PC-3 (cell line): ENCODE measurements around the gene BACH1. TPM values are rescaled to one million over a fixed set of nuclear protein-coding genes. Genes with fewer than 3 reads are reported as not detected.

ENCODE experiments used
- ATAC-seq: fragments of 200-7000 bp; cut with Tn5 transposase; 2 replicates; pipeline ENCODE4 v1.9.1; 2020; ENCODE audit warnings: mild to moderate bottlenecking, moderate library complexity
- BruUV-seq: library from RNA; stranded (reverse); fragments of 400-500 nt; replicated peaks from 2 replicates; lab custom pipeline; 2021; lab: Mats Ljungman, UMichigan
- CTCF ChIA-PET: fragments of 300-600 bp; sonication (Branson Sonifier 250); formaldehyde crosslinking; loops from one replicate; lab custom pipeline; 2022; ENCODE audit warnings: antibody characterized with exemption; lab: Charles Lee
- POLR2A ChIA-PET: fragments of 300-600 bp; sonication (Branson Sonifier 250); formaldehyde crosslinking; loops from one replicate; lab custom pipeline; 2022; ENCODE audit warnings: antibody characterized with exemption; ENCODE audit not compliant: unreplicated experiment; lab: Charles Lee
- DNase-seq: peaks from one replicate; pipeline ENCODE4 v3.0.0-alpha.2; 2015
- H2AFZ ChIP-seq: fragments of 300-600 bp; sonication (generic); 2 replicates; pipeline ENCODE4 v1.6.0; 2016; ENCODE audit warnings: antibody characterized with exemption, low read length
- H3F3A ChIP-seq: fragments of 300-600 bp; sonication (generic); one replicate; pipeline ENCODE4 v1.6.0; 2017; ENCODE audit warnings: antibody characterized with exemption, low read length, control low read depth, mild to moderate bottlenecking; ENCODE audit not compliant: unreplicated experiment
- H3K27ac ChIP-seq: fragments of 300-600 bp; sonication (generic); 2 replicates; pipeline ENCODE4 v1.5.1; 2016; ENCODE audit warnings: mild to moderate bottlenecking, low read length
- H3K27me3 ChIP-seq: fragments of 300-600 bp; sonication (generic); 2 replicates; pipeline ENCODE4 v1.6.1; 2016; ENCODE audit warnings: low read length, mixed read lengths
- H3K36me3 ChIP-seq: fragments of 300-600 bp; sonication (generic); 2 replicates; pipeline ENCODE4 v1.6.1; 2016; ENCODE audit warnings: low read depth, mixed run types, low read length, mixed read lengths
- H3K4me1 ChIP-seq: fragments of 300-600 bp; sonication (generic); 2 replicates; pipeline ENCODE4 v1.5.1; 2016; ENCODE audit warnings: low read length; ENCODE audit not compliant: insufficient read depth
- H3K4me2 ChIP-seq: fragments of 300-600 bp; sonication (generic); 2 replicates; pipeline ENCODE4 v1.6.0; 2016; ENCODE audit warnings: low read length
- H3K4me3 ChIP-seq: fragments of 300-600 bp; sonication (generic); 2 replicates; pipeline ENCODE4 v1.5.1; 2016; ENCODE audit warnings: mild to moderate bottlenecking, low read length, mixed read lengths
- H3K79me2 ChIP-seq: fragments of 300-600 bp; sonication (generic); 2 replicates; pipeline ENCODE4 v1.6.1; 2017; ENCODE audit warnings: low read length, mixed read lengths
- H3K9ac ChIP-seq: fragments of 300-600 bp; sonication (generic); 2 replicates; pipeline ENCODE4 v1.6.0; 2016; ENCODE audit warnings: mild to moderate bottlenecking, low read length
- H3K9me2 ChIP-seq: fragments of 300-600 bp; sonication (generic); replicated peaks from 2 replicates; pipeline ENCODE4 v1.6.1; 2016; ENCODE audit warnings: mixed run types, low read length, mixed read lengths
- H3K9me3 ChIP-seq: fragments of 300-600 bp; sonication (generic); 2 replicates; pipeline ENCODE4 v1.6.1; 2016; ENCODE audit warnings: low read length, mixed read lengths
- H4K20me1 ChIP-seq: fragments of 300-600 bp; sonication (generic); 2 replicates; pipeline ENCODE4 v1.6.1; 2016; ENCODE audit warnings: low read length, mixed read lengths
- CTCF ChIP-seq: fragments of 300-600 bp; sonication (generic); conservative IDR thresholded peaks from 2 replicates; pipeline ENCODE4 v1.5.1; 2017; ENCODE audit warnings: antibody characterized with exemption, low read depth, mild to moderate bottlenecking, low read length
- EZH2 ChIP-seq: fragments of 300-600 bp; sonication (generic); IDR thresholded peaks from one replicate; pipeline ENCODE4 v1.6.1; 2017; ENCODE audit warnings: antibody characterized with exemption, mild to moderate bottlenecking, low read length; ENCODE audit not compliant: unreplicated experiment
- EZH2phosphoT487 ChIP-seq: fragments of 300-600 bp; sonication (generic); IDR thresholded peaks from 2 replicates; pipeline ENCODE4 v1.6.1; 2018; ENCODE audit warnings: mild to moderate bottlenecking, antibody characterized with exemption, low read length, borderline replicate concordance
- intact Hi-C: fragments of 100-400 bp; cut with micrococcal nuclease; formaldehyde crosslinking; loops from 2 replicates; pipeline ENCODE4 v1.9.0; 2023
- total RNA-seq: library from RNA; depleted of rRNA; stranded (reverse); fragments of >200 nt; gene quantifications from 2 replicates; pipeline ENCODE4 v1.2.3, GENCODE V29; 2014

Gene BACH1
- total RNA-seq, 1 experiment from 2014 or later: 17.2 TPM

- ATAC-seq (no peak), DNase-seq (no peak)
- no peak overlapping the region for H3K27ac ChIP-seq
- CTCF ChIA-PET: no interaction called here
- H3K4me3 ChIP-seq: no peak overlapping the region
- H3K9ac ChIP-seq: no peak overlapping the region
- H3K9me3 ChIP-seq: no peaks in the 10 kb centered on the region
- POLR2A ChIA-PET: no interaction called here
- H3K4me2 ChIP-seq: no peak overlapping the region
- H3K36me3 ChIP-seq: no peaks in the 10 kb centered on the region
- no TSS peak for BruUV-seq
- H3K27me3 ChIP-seq: no peaks in the 10 kb centered on the region
- intact Hi-C loops: no loop called here
- no peaks in the 10 kb centered on the region for H4K20me1 ChIP-seq
- no peaks in the 10 kb centered on the region for H3K9me2 ChIP-seq
- no peaks in the 10 kb centered on the region for H3F3A ChIP-seq
- H2AFZ ChIP-seq: no peak overlapping the region
- H3K4me1 ChIP-seq: peaks cover 26% of the 10 kb centered on the region
- H3K79me2 ChIP-seq: no peaks in the 10 kb centered on the region
- no peak for TF ChIP-seq EZH2
- no peak for TF ChIP-seq EZH2phosphoT487
- no peak for TF ChIP-seq CTCF
These were observed 86.1 kb downstream of the BACH1 start for GRCh38 chr21:29384683-29385359.

- no peaks in the 10 kb centered on the region for H3K9me3 ChIP-seq
- H2AFZ ChIP-seq: no peak overlapping the region
- ATAC-seq (no peak), DNase-seq (no peak)
- H3K27me3 ChIP-seq: no peaks in the 10 kb centered on the region
- no peaks in the 10 kb centered on the region for H3K79me2 ChIP-seq
- H3K27ac ChIP-seq: no peak overlapping the region
- no peak for TF ChIP-seq CTCF
- TF ChIP-seq EZH2: no peak
- TF ChIP-seq EZH2phosphoT487: no peak
- ChIA-PET CTCF (no interaction called here), POLR2A (no interaction called here)
- BruUV-seq: no TSS peak
- H3K4me3 ChIP-seq: no peak overlapping the region
- intact Hi-C loops: no loop called here
- no peaks in the 10 kb centered on the region for H3F3A ChIP-seq
- H4K20me1 ChIP-seq: no peaks in the 10 kb centered on the region
- no peaks in the 10 kb centered on the region for H3K9me2 ChIP-seq
- no peak overlapping the region for H3K9ac ChIP-seq
- no peak overlapping the region for H3K4me2 ChIP-seq
- H3K4me1 ChIP-seq: peaks cover 25% of the 10 kb centered on the region
- H3K36me3 ChIP-seq: no peaks in the 10 kb centered on the region
These were observed 87.3 kb downstream of the BACH1 start for GRCh38 chr21:29385934-29386520.

GRCh38 chr21:29386803-29387202 is 88.1 kb downstream of the BACH1 start:
- TF ChIP-seq EZH2: no peak
- intact Hi-C loops: no loop called here
- Histone ChIP-seq H3K79me2 (no peaks in the 10 kb centered on the region), H3K27me3 (no peaks in the 10 kb centered on the region), H3F3A (no peaks in the 10 kb centered on the region), H3K9me2 (no peaks in the 10 kb centered on the region), H2AFZ (no peak overlapping the region), H3K4me3 (no peak overlapping the region), H3K9ac (no peak overlapping the region), H3K27ac (no peak overlapping the region), H3K4me1 (peaks cover 18% of the 10 kb centered on the region), H3K36me3 (no peaks in the 10 kb centered on the region), H3K4me2 (no peak overlapping the region), H4K20me1 (no peaks in the 10 kb centered on the region), H3K9me3 (no peaks in the 10 kb centered on the region)
- POLR2A ChIA-PET: no interaction called here
- peak; percentile 41; the same call in 1 of the 2 replicates for ATAC-seq
- peak; percentile 67 for DNase-seq
- CTCF ChIA-PET: no interaction called here
- no TSS peak for BruUV-seq
